ENCODE measurements around the gene RPRD2. TPM values are rescaled to one million over a fixed set of nuclear protein-coding genes. Genes with fewer than 3 reads are reported as not detected.

Gene RPRD2
- total RNA-seq, 2 donors from 2014 or later: 31.9 to 32.7 TPM

DNA sequence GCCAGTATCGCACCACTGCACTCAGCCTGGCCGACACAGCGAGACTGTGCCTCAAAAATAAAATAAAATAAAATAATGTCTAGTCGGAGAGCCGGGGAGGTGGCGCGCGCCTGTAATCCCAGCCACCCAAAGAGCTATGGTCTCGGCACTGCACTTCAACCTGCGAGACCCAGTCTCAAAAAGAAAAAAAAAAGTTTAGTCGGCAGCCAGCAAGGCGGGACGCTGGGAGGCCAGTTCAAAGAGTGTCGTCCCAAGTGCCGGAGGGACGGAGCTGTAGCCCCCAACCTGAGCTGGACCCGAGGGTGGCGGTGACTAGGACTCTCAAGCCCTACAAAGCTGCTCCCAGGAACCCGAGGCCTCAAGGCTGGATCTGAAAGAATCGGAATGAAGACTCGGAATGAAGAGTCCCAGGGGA is 151.0 kb downstream of the RPRD2 start:
- no peak for DNase-seq

GRCh38 chr1:150515328-150516049 is 151.5 kb downstream of the RPRD2 start, which contains the start of gene FALEC:
TSS of gene FALEC (plus strand) at chr1:150515752.
- H3K9me3 Mint-ChIP-seq: no peaks in the 10 kb centered on the region

More for the DNA sequence above, 151.0 kb downstream of the RPRD2 start:
- no peaks in the 10 kb centered on the region for H3K36me3 Mint-ChIP-seq (ENCODE audit: insufficient read depth in 2 of 2)
- H3K4me1 Mint-ChIP-seq (ENCODE audit: low read depth): peaks cover 20% of the 10 kb centered on the region
- no peak overlapping the region for H3K27ac Mint-ChIP-seq
- no peaks in the 10 kb centered on the region for H3K27me3 Mint-ChIP-seq (ENCODE audit: low read depth)
- peak overlapping the region; percentile 88 to 94 for H3K4me3 Mint-ChIP-seq
- peak; percentile 1 to 2 for ATAC-seq (replicated peaks in 1 of 2)
- no peaks in the 10 kb centered on the region for H3K9me3 Mint-ChIP-seq

GRCh38 chr1:150516050-150516591 is 152.2 kb downstream of the RPRD2 start:
- no peaks in the 10 kb centered on the region for H3K27me3 Mint-ChIP-seq (ENCODE audit: low read depth)
- peak in 1 of 2 donors; percentile 8 for DNase-seq
- no peaks in the 10 kb centered on the region for H3K36me3 Mint-ChIP-seq (ENCODE audit: insufficient read depth in 2 of 2)
- H3K4me1 Mint-ChIP-seq (ENCODE audit: low read depth): peaks cover 20% of the 10 kb centered on the region
- peak overlapping the region; percentile 12 for H3K27ac Mint-ChIP-seq
- no peaks in the 10 kb centered on the region for H3K9me3 Mint-ChIP-seq
- H3K4me3 Mint-ChIP-seq: peak overlapping the region; percentile 88 to 94
- ATAC-seq (replicated peaks in 1 of 2): peak; percentile 12 to 14

More at GRCh38 chr1:150515328-150516049, 151.5 kb downstream of the RPRD2 start, which contains the start of gene FALEC:
- H3K4me1 Mint-ChIP-seq (ENCODE audit: low read depth): peaks cover 20% of the 10 kb centered on the region
- H3K4me3 Mint-ChIP-seq: peak within 1 kb of the TSS; percentile 88 to 94
- H3K36me3 Mint-ChIP-seq (ENCODE audit: insufficient read depth in 2 of 2): no peaks in the 10 kb centered on the region
- no peaks in the 10 kb centered on the region for H3K27me3 Mint-ChIP-seq (ENCODE audit: low read depth)
- ATAC-seq (replicated peaks in 1 of 2) (peak; percentile 99 to 100), DNase-seq (peak; percentile 94 to 95)
- H3K27ac Mint-ChIP-seq: peak within 1 kb of the TSS; percentile 12

GRCh38 chr1:150516616-150517015 is 152.7 kb downstream of the RPRD2 start:
- Mint-ChIP-seq H3K27me3 (ENCODE audit: low read depth) (no peaks in the 10 kb centered on the region), H3K4me1 (ENCODE audit: low read depth) (peaks cover 24% of the 10 kb centered on the region), H3K36me3 (ENCODE audit: insufficient read depth in 2 of 2) (no peaks in the 10 kb centered on the region), H3K9me3 (no peaks in the 10 kb centered on the region), H3K27ac (no peak overlapping the region), H3K4me3 (peak overlapping the region; percentile 88 to 94)
- DNase-seq: no peak
- no peak for ATAC-seq (replicated peaks in 1 of 2)

DNA sequence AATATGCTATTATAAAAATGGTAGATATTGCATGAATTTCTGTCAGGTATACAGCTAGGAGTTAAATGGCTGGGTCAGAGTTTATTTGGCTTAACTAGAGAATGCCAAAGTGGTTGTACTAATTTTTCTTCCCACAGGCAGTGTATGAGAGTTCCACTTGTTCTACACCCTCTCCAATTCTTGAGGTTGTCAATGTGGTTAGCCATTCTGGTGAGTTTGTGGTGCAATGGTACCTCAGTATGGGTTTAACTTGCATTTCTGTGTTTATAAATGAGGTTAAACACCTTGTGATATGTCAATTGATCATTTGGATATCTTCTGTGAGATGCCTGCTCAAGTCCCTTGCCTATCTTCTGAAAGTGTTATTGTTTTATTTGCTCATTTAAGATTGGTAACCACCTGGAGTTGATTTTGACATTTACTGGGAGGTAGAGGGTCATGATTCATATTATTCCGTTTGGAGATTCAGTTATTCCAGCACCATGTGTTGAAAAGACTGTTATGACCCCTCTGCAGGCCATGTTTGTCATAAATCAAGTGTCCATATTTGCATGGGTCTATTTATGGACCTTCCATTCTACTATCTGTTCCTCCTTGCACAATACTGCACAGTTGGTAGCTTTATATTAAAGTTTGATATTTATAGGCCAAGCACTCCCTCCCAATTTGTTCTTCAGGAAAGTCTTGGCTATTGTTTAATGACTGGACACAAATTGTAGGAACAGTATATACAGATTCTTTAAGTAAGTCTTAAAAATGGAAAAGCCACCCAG is 157.4 kb downstream of the RPRD2 start:
- DNase-seq: no peak
- Mint-ChIP-seq H3K36me3 (ENCODE audit: insufficient read depth in 2 of 2) (no peaks in the 10 kb centered on the region), H3K4me3 (no peak overlapping the region), H3K27ac (no peak overlapping the region), H3K9me3 (no peaks in the 10 kb centered on the region), H3K27me3 (ENCODE audit: low read depth) (no peaks in the 10 kb centered on the region), H3K4me1 (ENCODE audit: low read depth) (peaks cover 11% of the 10 kb centered on the region)
- ATAC-seq (replicated peaks in 1 of 2): no peak

DNA sequence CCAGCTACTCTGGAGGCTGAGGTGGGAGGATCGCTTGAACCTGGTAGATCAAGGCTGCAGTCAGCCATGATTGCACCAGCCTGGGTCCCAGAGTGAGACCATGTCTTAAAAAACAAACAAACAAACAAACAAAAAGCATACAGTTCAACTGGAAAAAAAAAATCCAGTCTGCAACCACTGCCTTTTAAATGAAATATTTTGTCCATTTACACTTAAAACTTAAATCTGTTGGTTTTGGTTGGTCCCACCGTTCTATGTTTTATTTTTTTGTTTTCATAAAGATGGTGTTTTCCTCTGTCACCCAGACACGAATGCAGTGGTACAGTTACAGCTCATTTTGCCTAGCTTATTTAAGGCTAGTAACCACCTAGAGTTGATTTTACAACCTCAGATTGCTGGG is 161.4 kb downstream of the RPRD2 start:
- DNase-seq (no peak), ATAC-seq (replicated peaks in 1 of 2) (no peak)
- Mint-ChIP-seq H3K4me3 (no peak overlapping the region), H3K27ac (no peak overlapping the region), H3K36me3 (ENCODE audit: insufficient read depth in 2 of 2) (no peaks in the 10 kb centered on the region), H3K27me3 (ENCODE audit: low read depth) (no peaks in the 10 kb centered on the region), H3K9me3 (no peaks in the 10 kb centered on the region), H3K4me1 (ENCODE audit: low read depth) (peaks cover 5% of the 10 kb centered on the region)

Other genes with a start within 250 kb of the RPRD2 start
- gene PLEKHO1, start 214.2 kb upstream of the RPRD2 start, total RNA-seq: 10 to 100 TPM; 21.9 to 42.7 TPM
- gene ANP32E, start 128.0 kb upstream of the RPRD2 start, total RNA-seq: 100 to 1,000 TPM; 151 to 157 TPM
- gene CA14, start 106.4 kb upstream of the RPRD2 start, total RNA-seq: not detected
- 100 to 1,000 TPM; 128 to 129 TPM for gene APH1A, start 95.1 kb upstream of the RPRD2 start, total RNA-seq
- 1 to 10 TPM; 1.9 to 2.8 TPM for gene C1orf54, start 91.4 kb upstream of the RPRD2 start, total RNA-seq
- 1 to 10 TPM; 1.6 to 2.4 TPM for gene CIART, start 81.6 kb upstream of the RPRD2 start, total RNA-seq
- gene MRPS21, start 70.3 kb upstream of the RPRD2 start, total RNA-seq: 10 to 100 TPM; 74.8 to 84.2 TPM
- 10 to 100 TPM; 83.9 to 88.5 TPM for gene PRPF3, start 42.6 kb upstream of the RPRD2 start, total RNA-seq
- 10 to 100 TPM; 49.8 to 66.4 TPM for gene TARS2, start 123.3 kb downstream of the RPRD2 start, total RNA-seq
- gene ECM1, start 144.0 kb downstream of the RPRD2 start, total RNA-seq: 1 to 10 TPM; 1.3 to 1.5 TPM
- under 1 TPM in 1 of 2 donors, not detected in 1; 0.79 TPM for gene FALEC, start 151.6 kb downstream of the RPRD2 start, total RNA-seq
- 1 to 10 TPM in 1 of 2 donors, under 1 TPM in 1; 0.86 to 2.6 TPM for gene ADAMTSL4, start 185.3 kb downstream of the RPRD2 start, total RNA-seq
- gene MCL1, start 215.5 kb downstream of the RPRD2 start, total RNA-seq: 100 to 1,000 TPM; 373 to 495 TPM